ENCODE results near the gene CAMK2B. TPM values are rescaled to one million over a fixed set of nuclear protein-coding genes. Genes with fewer than 3 reads are reported as not detected.

Gene CAMK2B
- total and polyA plus RNA-seq, 2 experiments from 2014 or later = not detected

DNA sequence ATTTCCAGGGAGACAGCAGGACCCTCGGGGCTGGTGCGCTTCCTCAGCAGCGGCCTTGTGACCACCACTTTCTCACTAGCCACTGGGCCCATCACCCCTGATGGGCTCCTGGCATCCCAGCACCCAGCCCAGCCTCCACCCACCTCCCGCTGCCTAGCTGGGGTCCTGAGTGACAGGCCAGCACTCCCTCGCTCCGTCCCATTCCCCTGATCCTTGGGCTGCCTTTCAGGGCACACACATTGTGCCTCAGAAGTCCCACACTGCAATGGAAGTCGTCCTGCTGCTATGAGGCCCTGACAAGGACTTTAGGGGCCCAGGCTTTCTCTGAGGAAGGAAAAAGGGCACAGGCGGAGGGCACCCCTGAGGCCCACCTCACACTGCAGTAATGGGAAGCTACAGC, 12.4 kb downstream of the CAMK2B start (continued):
- no peak for TF ChIP-seq ZNF331 (CRISPR knock-in tag; IDR thresholded peaks at IDR 0.05; ENCODE audit: low read depth)
- TF ChIP-seq JUNB (IDR thresholded peaks at IDR 0.05; ENCODE audit: unreplicated experiment) = no peak

DNA sequence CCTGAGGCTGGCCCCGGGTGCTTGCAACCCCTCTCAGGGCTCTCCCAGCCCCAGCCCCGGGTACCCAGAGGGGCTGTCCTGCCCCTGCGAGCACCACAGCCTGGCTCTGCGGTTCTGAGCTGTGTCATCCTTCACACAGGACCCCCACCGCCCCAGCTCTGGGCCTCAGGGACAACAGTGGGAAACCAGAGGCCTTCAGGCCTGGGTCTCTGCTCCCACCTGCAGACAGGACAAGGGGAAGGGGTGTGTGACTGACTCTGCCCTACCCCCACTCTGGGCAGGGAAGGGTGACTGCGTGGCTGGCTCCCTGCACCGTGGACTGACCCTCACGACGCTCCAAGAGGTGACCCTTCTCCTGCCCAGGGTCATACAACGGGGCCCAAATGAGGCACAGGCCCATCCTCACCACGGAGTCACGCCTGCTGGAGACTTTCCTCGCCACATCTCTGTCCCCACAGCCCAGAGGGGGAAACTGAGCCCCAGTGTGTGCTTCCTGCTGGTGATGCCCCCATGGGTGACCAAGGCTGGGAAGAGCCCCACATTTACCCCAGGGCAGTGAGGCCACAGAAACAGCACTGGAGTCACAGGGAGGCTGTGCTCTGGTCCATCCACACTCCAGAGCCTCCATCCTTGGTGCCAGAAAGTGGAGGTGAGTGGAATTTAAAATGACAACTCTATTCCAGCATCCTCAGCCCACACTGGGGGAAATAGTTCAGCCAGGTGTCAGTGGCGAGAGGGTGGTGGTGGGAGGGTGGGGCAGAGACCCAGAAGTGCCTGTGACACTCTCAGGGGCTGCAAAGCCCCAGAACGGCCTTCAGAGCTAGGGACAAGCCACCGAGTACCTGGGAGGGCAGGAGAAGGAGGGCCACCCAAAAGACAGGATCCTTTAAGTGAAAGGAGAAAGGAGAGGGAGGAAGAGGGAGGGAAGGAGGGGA, 13.6 kb downstream of the CAMK2B start:
- peaks cover 32% of the 10 kb centered on the region for H3K27me3 Mint-ChIP-seq (ENCODE audit: insufficient read depth, low read depth, poor library complexity)
- no peak overlapping the region for H3K27ac Mint-ChIP-seq
- Histone ChIP-seq H3K36me3 (ENCODE audit: insufficient read depth) (no peaks in the 10 kb centered on the region), H3K4me3 (no peak overlapping the region), H3F3A (replicated peaks; ENCODE audit: low read depth) (no peaks in the 10 kb centered on the region), H3K27me3 (ENCODE audit: insufficient read depth) (peaks cover 39% of the 10 kb centered on the region), H3K27ac (ENCODE audit: low read depth) (no peak overlapping the region), H3K4me1 (ENCODE audit: insufficient read depth) (no peaks in the 10 kb centered on the region), H4K20me1 (replicated peaks; ENCODE audit: insufficient read depth) (no peaks in the 10 kb centered on the region), H2AFZ (no peak overlapping the region), H3K4me2 (no peak overlapping the region), H3K79me2 (replicated peaks; ENCODE audit: insufficient read depth) (no peaks in the 10 kb centered on the region), H3K9me2 (ENCODE audit: insufficient read depth) (no peaks in the 10 kb centered on the region)
- no peaks in the 10 kb centered on the region for H3K4me1 Mint-ChIP-seq
- ATAC-seq (no peak), DNase-seq (ENCODE audit: low spot score) (no peak)
- H3K36me3 Mint-ChIP-seq (ENCODE audit: low read depth) = no peaks in the 10 kb centered on the region
- H3K9me3 Mint-ChIP-seq = no peaks in the 10 kb centered on the region
- no peak overlapping the region for H3K4me3 Mint-ChIP-seq
- TF ChIP-seq ZNF114 (CRISPR knock-in tag; IDR thresholded peaks at IDR 0.05) = no peak
- no peak for TF ChIP-seq EZH2phosphoT487 (IDR thresholded peaks at IDR 0.05; ENCODE audit: unreplicated experiment)
- no peak for TF ChIP-seq CREB1 (CRISPR knock-in tag; IDR thresholded peaks at IDR 0.05; ENCODE audit: low read depth)

DNA sequence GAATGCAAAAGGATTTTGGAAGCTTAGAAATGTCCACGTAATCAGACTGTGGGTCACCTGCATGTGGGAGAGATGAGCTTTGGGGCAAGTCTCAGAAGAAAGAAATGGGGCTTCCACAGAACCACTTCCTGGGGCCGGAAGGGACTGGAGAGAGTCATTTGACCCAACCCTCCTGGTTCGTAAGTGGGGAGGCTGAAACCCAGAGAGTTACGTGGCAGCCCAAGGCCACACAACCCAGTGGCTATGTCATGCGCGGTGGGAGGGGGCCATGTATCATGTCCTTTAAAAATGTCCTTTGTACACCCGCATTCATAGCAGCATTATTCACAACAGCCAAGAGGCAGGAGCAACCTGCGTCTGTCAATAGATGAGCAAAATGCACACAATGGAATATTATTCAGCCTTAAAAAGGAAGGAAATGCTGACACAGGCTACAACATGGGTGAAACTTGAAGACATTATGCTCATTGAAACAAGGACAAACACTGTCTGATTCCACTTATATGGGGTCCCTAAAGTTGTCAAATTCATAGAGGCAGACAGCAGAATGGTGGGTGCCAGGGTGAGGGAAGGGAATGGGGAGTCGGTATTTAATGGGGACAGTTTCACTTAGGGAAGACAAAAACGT, 15.1 kb downstream of the CAMK2B start:
- Histone ChIP-seq H3K9me2 (ENCODE audit: insufficient read depth) (no peaks in the 10 kb centered on the region), H3K27me3 (ENCODE audit: insufficient read depth) (peaks cover 39% of the 10 kb centered on the region), H3F3A (replicated peaks; ENCODE audit: low read depth) (no peaks in the 10 kb centered on the region), H3K36me3 (ENCODE audit: insufficient read depth) (no peaks in the 10 kb centered on the region), H2AFZ (peak overlapping the region; percentile 99), H3K79me2 (replicated peaks; ENCODE audit: insufficient read depth) (no peaks in the 10 kb centered on the region), H4K20me1 (replicated peaks; ENCODE audit: insufficient read depth) (no peaks in the 10 kb centered on the region), H3K4me3 (peak overlapping the region; percentile 75), H3K27ac (ENCODE audit: low read depth) (no peak overlapping the region), H3K4me1 (ENCODE audit: insufficient read depth) (no peaks in the 10 kb centered on the region), H3K4me2 (peak overlapping the region; percentile 90)
- ATAC-seq (no peak), DNase-seq (ENCODE audit: low spot score) (no peak)
- no peak for TF ChIP-seq ZNF331 (CRISPR knock-in tag; IDR thresholded peaks at IDR 0.05; ENCODE audit: low read depth)
- TF ChIP-seq, protein P1, sequence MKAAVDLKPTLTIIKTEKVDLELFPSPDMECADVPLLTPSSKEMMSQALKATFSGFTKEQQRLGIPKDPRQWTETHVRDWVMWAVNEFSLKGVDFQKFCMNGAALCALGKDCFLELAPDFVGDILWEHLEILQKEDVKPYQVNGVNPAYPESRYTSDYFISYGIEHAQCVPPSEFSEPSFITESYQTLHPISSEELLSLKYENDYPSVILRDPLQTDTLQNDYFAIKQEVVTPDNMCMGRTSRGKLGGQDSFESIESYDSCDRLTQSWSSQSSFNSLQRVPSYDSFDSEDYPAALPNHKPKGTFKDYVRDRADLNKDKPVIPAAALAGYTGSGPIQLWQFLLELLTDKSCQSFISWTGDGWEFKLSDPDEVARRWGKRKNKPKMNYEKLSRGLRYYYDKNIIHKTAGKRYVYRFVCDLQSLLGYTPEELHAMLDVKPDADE (IDR thresholded peaks at IDR 0.05) = no peak
- TF ChIP-seq, protein P2, sequence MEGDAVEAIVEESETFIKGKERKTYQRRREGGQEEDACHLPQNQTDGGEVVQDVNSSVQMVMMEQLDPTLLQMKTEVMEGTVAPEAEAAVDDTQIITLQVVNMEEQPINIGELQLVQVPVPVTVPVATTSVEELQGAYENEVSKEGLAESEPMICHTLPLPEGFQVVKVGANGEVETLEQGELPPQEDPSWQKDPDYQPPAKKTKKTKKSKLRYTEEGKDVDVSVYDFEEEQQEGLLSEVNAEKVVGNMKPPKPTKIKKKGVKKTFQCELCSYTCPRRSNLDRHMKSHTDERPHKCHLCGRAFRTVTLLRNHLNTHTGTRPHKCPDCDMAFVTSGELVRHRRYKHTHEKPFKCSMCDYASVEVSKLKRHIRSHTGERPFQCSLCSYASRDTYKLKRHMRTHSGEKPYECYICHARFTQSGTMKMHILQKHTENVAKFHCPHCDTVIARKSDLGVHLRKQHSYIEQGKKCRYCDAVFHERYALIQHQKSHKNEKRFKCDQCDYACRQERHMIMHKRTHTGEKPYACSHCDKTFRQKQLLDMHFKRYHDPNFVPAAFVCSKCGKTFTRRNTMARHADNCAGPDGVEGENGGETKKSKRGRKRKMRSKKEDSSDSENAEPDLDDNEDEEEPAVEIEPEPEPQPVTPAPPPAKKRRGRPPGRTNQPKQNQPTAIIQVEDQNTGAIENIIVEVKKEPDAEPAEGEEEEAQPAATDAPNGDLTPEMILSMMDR (conservative IDR thresholded peaks at IDR 0.05; ENCODE audit: low read depth in 2 of 2) = no peak
- TF ChIP-seq EZH2 (IDR thresholded peaks at IDR 0.05; ENCODE audit: low read depth, unreplicated experiment) = no peak
- TF ChIP-seq STAT1 (IDR thresholded peaks at IDR 0.05; ENCODE audit: unreplicated experiment) = no peak
- TF ChIP-seq NANOG (IDR thresholded peaks at IDR 0.05; ENCODE audit: borderline replicate concordance) = no peak
- Mint-ChIP-seq H3K36me3 (ENCODE audit: low read depth) (no peaks in the 10 kb centered on the region), H3K4me1 (no peaks in the 10 kb centered on the region), H3K27me3 (ENCODE audit: insufficient read depth, low read depth, poor library complexity) (peaks cover 32% of the 10 kb centered on the region), H3K4me3 (peak overlapping the region; percentile 67), H3K27ac (no peak overlapping the region), H3K9me3 (no peaks in the 10 kb centered on the region)

Data from GM23338 (cell line).